ENCODE results near the gene ADAMTS2. TPM values are rescaled to one million over a fixed set of nuclear protein-coding genes. Genes with fewer than 3 reads are reported as not detected.

Gene ADAMTS2
- total and polyA plus RNA-seq, 2 donors from 2014 or later, result 2.0 to 13.6 TPM

- Histone ChIP-seq H3K27ac (ENCODE audit: low read depth in 2 of 2, low read length in 2 of 2) (no peak overlapping the region), H3K27me3 (ENCODE audit: control insufficient read depth, insufficient read depth, low read length) (no peaks in the 10 kb centered on the region), H3K36me3 (ENCODE audit: control insufficient read depth in 2 of 3, insufficient read depth in 3 of 3, low read length in 3 of 3) (no peaks in the 10 kb centered on the region), H3K9me3 (ENCODE audit: control insufficient read depth in 2 of 3, insufficient read depth in 1 of 3, low read length in 3 of 3) (no peaks in the 10 kb centered on the region), H3K9ac (ENCODE audit: low read length in 3 of 3) (no peak overlapping the region), H3K4me1 (ENCODE audit: control insufficient read depth in 2 of 3, insufficient read depth in 2 of 3, low read depth in 1 of 3, low read length in 3 of 3) (no peaks in the 10 kb centered on the region), H3K4me3 (ENCODE audit: low read length in 3 of 3) (no peak overlapping the region)
- DNase-seq (peak in 1 of 5 donors; percentile 63), FAIRE-seq (no peak)
- intact Hi-C loops (cut with DNase I), result no loop called here
- no peak for TF ChIP-seq CTCF (IDR thresholded peaks at IDR 0.05; ENCODE audit: borderline replicate concordance, extremely low read depth, insufficient read depth)
These were observed 207.4 kb downstream of the ADAMTS2 start for GRCh38 chr5:179137643-179138567.

GRCh38 chr5:179137016-179137642, 208.1 kb downstream of the ADAMTS2 start:
- Histone ChIP-seq H3K4me3 (ENCODE audit: low read length in 3 of 3) (no peak overlapping the region), H3K36me3 (ENCODE audit: control insufficient read depth in 2 of 3, insufficient read depth in 3 of 3, low read length in 3 of 3) (no peaks in the 10 kb centered on the region), H3K27ac (ENCODE audit: low read depth in 2 of 2, low read length in 2 of 2) (no peak overlapping the region), H3K9me3 (ENCODE audit: control insufficient read depth in 2 of 3, insufficient read depth in 1 of 3, low read length in 3 of 3) (no peaks in the 10 kb centered on the region), H3K4me1 (ENCODE audit: control insufficient read depth in 2 of 3, insufficient read depth in 2 of 3, low read depth in 1 of 3, low read length in 3 of 3) (no peaks in the 10 kb centered on the region), H3K27me3 (ENCODE audit: control insufficient read depth, insufficient read depth, low read length) (no peaks in the 10 kb centered on the region), H3K9ac (ENCODE audit: low read length in 3 of 3) (no peak overlapping the region)
- FAIRE-seq (no peak), DNase-seq (peak in 1 of 5 donors; percentile 47)
- TF ChIP-seq CTCF (IDR thresholded peaks at IDR 0.05; ENCODE audit: borderline replicate concordance, extremely low read depth, insufficient read depth), result no peak
- intact Hi-C loops (cut with DNase I), result no loop called here

GRCh38 chr5:179135441-179136215, 209.6 kb downstream of the ADAMTS2 start:
- H3K9ac ChIP-seq (ENCODE audit: low read length in 3 of 3), result no peak overlapping the region
- no peaks in the 10 kb centered on the region for H3K4me1 ChIP-seq (ENCODE audit: control insufficient read depth in 2 of 3, insufficient read depth in 2 of 3, low read depth in 1 of 3, low read length in 3 of 3)
- no peak overlapping the region for H3K4me3 ChIP-seq (ENCODE audit: low read length in 3 of 3)
- intact Hi-C loops (cut with DNase I), result no loop called here
- peak in 1 of 5 donors; percentile 43 for DNase-seq
- FAIRE-seq, result no peak
- H3K27me3 ChIP-seq (ENCODE audit: control insufficient read depth, insufficient read depth, low read length), result no peaks in the 10 kb centered on the region
- TF ChIP-seq CTCF (IDR thresholded peaks at IDR 0.05; ENCODE audit: borderline replicate concordance, extremely low read depth, insufficient read depth), result no peak
- no peaks in the 10 kb centered on the region for H3K36me3 ChIP-seq (ENCODE audit: control insufficient read depth in 2 of 3, insufficient read depth in 3 of 3, low read length in 3 of 3)
- H3K9me3 ChIP-seq (ENCODE audit: control insufficient read depth in 2 of 3, insufficient read depth in 1 of 3, low read length in 3 of 3), result no peaks in the 10 kb centered on the region
- no peak overlapping the region for H3K27ac ChIP-seq (ENCODE audit: low read depth in 2 of 2, low read length in 2 of 2)

Measured in kidney (tissue), 14 donors.